NCI-H82 treated with DMSO at 0.1 percent for 48 hours (cell line): Measurements from ENCODE around the gene CRKL.
"Not testable (repeated sequence)": the region's sequence is repeated elsewhere in the genome, so short reads cannot be mapped to it uniquely, and the experiment has no call there.

Source experiments
- DNase-seq: peaks from one replicate; lab custom pipeline; 2025; ENCODE audit not compliant: unreplicated experiment; lab: John Stamatoyannopoulos, UW

Gene CRKL

GRCh38 chr22:20916916-20917810 lies at the start of gene CRKL:
CRKL (plus strand) TSS chr22:20917407; CDS start chr22:20917935, 528 bp downstream.
- DNase-seq: peak; percentile 85

GRCh38 chr22:20868025-20868962 lies 48.9 kb upstream of the CRKL start:
- no peak for DNase-seq

GRCh38 chr22:20869234-20869633 lies 48.0 kb upstream of the CRKL start:
- DNase-seq: no peak

- DNase-seq: no peak
Observed at GRCh38 chr22:20873214-20873613, 44.0 kb upstream of the CRKL start.

- DNase-seq: no peak
Observed at GRCh38 chr22:20875296-20875695, 41.9 kb upstream of the CRKL start.

- DNase-seq: no peak
Observed at GRCh38 chr22:20877715-20878114, 39.5 kb upstream of the CRKL start.

- DNase-seq: no peak
Observed at GRCh38 chr22:20881231-20881630, 36.0 kb upstream of the CRKL start.

GRCh38 chr22:20881869-20882815 lies 35.1 kb upstream of the CRKL start:
- DNase-seq: no peak

- no peak for DNase-seq
Observed at GRCh38 chr22:20882855-20883254, 34.4 kb upstream of the CRKL start.

GRCh38 chr22:20884454-20884853 lies 32.8 kb upstream of the CRKL start:
- DNase-seq: no peak

- no peak for DNase-seq
Observed at GRCh38 chr22:20885017-20885556, 32.1 kb upstream of the CRKL start.

- peak; percentile 52 for DNase-seq
Observed at GRCh38 chr22:20885557-20886323, 31.5 kb upstream of the CRKL start.

- no peak for DNase-seq
Observed at GRCh38 chr22:20887375-20887774, 29.8 kb upstream of the CRKL start.

- DNase-seq: no peak
Observed at GRCh38 chr22:20889025-20889704, 28.0 kb upstream of the CRKL start.

- no peak for DNase-seq
Observed at GRCh38 chr22:20889904-20890540, 27.2 kb upstream of the CRKL start.

- no peak for DNase-seq
Observed at GRCh38 chr22:20890975-20891374, 26.2 kb upstream of the CRKL start.

- DNase-seq: not testable (repeated sequence)
Observed at GRCh38 chr22:20897737-20898136, 19.5 kb upstream of the CRKL start.

- no peak for DNase-seq
Observed at GRCh38 chr22:20899827-20900423, 17.3 kb upstream of the CRKL start.
